PC-3 (cell line): ENCODE data around the gene RBM7. TPM values are rescaled to one million over a fixed set of nuclear protein-coding genes. Genes with fewer than 3 reads are reported as not detected.

Experiments
- ATAC-seq: fragments of 200-7000 bp; cut with Tn5 transposase; 2 replicates; pipeline ENCODE4 v1.9.1; 2020; ENCODE audit warnings: mild to moderate bottlenecking, moderate library complexity
- BruUV-seq: library from RNA; stranded (reverse); fragments of 400-500 nt; replicated peaks from 2 replicates; lab custom pipeline; 2021; lab: Mats Ljungman, UMichigan
- CTCF ChIA-PET: fragments of 300-600 bp; sonication (Branson Sonifier 250); formaldehyde crosslinking; loops from one replicate; lab custom pipeline; 2022; ENCODE audit warnings: antibody characterized with exemption; lab: Charles Lee
- POLR2A ChIA-PET: fragments of 300-600 bp; sonication (Branson Sonifier 250); formaldehyde crosslinking; loops from one replicate; lab custom pipeline; 2022; ENCODE audit warnings: antibody characterized with exemption; ENCODE audit not compliant: unreplicated experiment; lab: Charles Lee
- DNase-seq: peaks from one replicate; pipeline ENCODE4 v3.0.0-alpha.2; 2015
- H2AFZ ChIP-seq: fragments of 300-600 bp; sonication (generic); 2 replicates; pipeline ENCODE4 v1.6.0; 2016; ENCODE audit warnings: antibody characterized with exemption, low read length
- H3F3A ChIP-seq: fragments of 300-600 bp; sonication (generic); one replicate; pipeline ENCODE4 v1.6.0; 2017; ENCODE audit warnings: antibody characterized with exemption, low read length, control low read depth, mild to moderate bottlenecking; ENCODE audit not compliant: unreplicated experiment
- H3K27ac ChIP-seq: fragments of 300-600 bp; sonication (generic); 2 replicates; pipeline ENCODE4 v1.5.1; 2016; ENCODE audit warnings: mild to moderate bottlenecking, low read length
- H3K27me3 ChIP-seq: fragments of 300-600 bp; sonication (generic); 2 replicates; pipeline ENCODE4 v1.6.1; 2016; ENCODE audit warnings: low read length, mixed read lengths
- H3K36me3 ChIP-seq: fragments of 300-600 bp; sonication (generic); 2 replicates; pipeline ENCODE4 v1.6.1; 2016; ENCODE audit warnings: low read depth, mixed run types, low read length, mixed read lengths
- H3K4me1 ChIP-seq: fragments of 300-600 bp; sonication (generic); 2 replicates; pipeline ENCODE4 v1.5.1; 2016; ENCODE audit warnings: low read length; ENCODE audit not compliant: insufficient read depth
- H3K4me2 ChIP-seq: fragments of 300-600 bp; sonication (generic); 2 replicates; pipeline ENCODE4 v1.6.0; 2016; ENCODE audit warnings: low read length
- H3K4me3 ChIP-seq: fragments of 300-600 bp; sonication (generic); 2 replicates; pipeline ENCODE4 v1.5.1; 2016; ENCODE audit warnings: mild to moderate bottlenecking, low read length, mixed read lengths
- H3K79me2 ChIP-seq: fragments of 300-600 bp; sonication (generic); 2 replicates; pipeline ENCODE4 v1.6.1; 2017; ENCODE audit warnings: low read length, mixed read lengths
- H3K9ac ChIP-seq: fragments of 300-600 bp; sonication (generic); 2 replicates; pipeline ENCODE4 v1.6.0; 2016; ENCODE audit warnings: mild to moderate bottlenecking, low read length
- H3K9me2 ChIP-seq: fragments of 300-600 bp; sonication (generic); replicated peaks from 2 replicates; pipeline ENCODE4 v1.6.1; 2016; ENCODE audit warnings: mixed run types, low read length, mixed read lengths
- H3K9me3 ChIP-seq: fragments of 300-600 bp; sonication (generic); 2 replicates; pipeline ENCODE4 v1.6.1; 2016; ENCODE audit warnings: low read length, mixed read lengths
- H4K20me1 ChIP-seq: fragments of 300-600 bp; sonication (generic); 2 replicates; pipeline ENCODE4 v1.6.1; 2016; ENCODE audit warnings: low read length, mixed read lengths
- CTCF ChIP-seq: fragments of 300-600 bp; sonication (generic); conservative IDR thresholded peaks from 2 replicates; pipeline ENCODE4 v1.5.1; 2017; ENCODE audit warnings: antibody characterized with exemption, low read depth, mild to moderate bottlenecking, low read length
- EZH2 ChIP-seq: fragments of 300-600 bp; sonication (generic); IDR thresholded peaks from one replicate; pipeline ENCODE4 v1.6.1; 2017; ENCODE audit warnings: antibody characterized with exemption, mild to moderate bottlenecking, low read length; ENCODE audit not compliant: unreplicated experiment
- EZH2phosphoT487 ChIP-seq: fragments of 300-600 bp; sonication (generic); IDR thresholded peaks from 2 replicates; pipeline ENCODE4 v1.6.1; 2018; ENCODE audit warnings: mild to moderate bottlenecking, antibody characterized with exemption, low read length, borderline replicate concordance
- intact Hi-C: fragments of 100-400 bp; cut with micrococcal nuclease; formaldehyde crosslinking; loops from 2 replicates; pipeline ENCODE4 v1.9.0; 2023
- total RNA-seq: library from RNA; depleted of rRNA; stranded (reverse); fragments of >200 nt; gene quantifications from 2 replicates; pipeline ENCODE4 v1.2.3, GENCODE V29; 2014

RBM7 gene
- total RNA-seq, 1 experiment from 2014 or later = 30.1 TPM

GRCh38 chr11:114412946-114413345, 12.5 kb downstream of the RBM7 start:
- Histone ChIP-seq H3K9me2 (no peaks in the 10 kb centered on the region), H3K4me3 (no peak overlapping the region), H3K9me3 (no peaks in the 10 kb centered on the region), H3K9ac (no peak overlapping the region), H3K4me1 (peaks cover 12% of the 10 kb centered on the region), H4K20me1 (no peaks in the 10 kb centered on the region), H2AFZ (no peak overlapping the region), H3F3A (no peaks in the 10 kb centered on the region), H3K79me2 (no peaks in the 10 kb centered on the region), H3K36me3 (peaks cover 26% of the 10 kb centered on the region), H3K27me3 (no peaks in the 10 kb centered on the region), H3K27ac (no peak overlapping the region), H3K4me2 (no peak overlapping the region)
- ChIA-PET POLR2A (no interaction called here), CTCF (interaction anchor here (0.6 kb wide), 1 partner anchor 26 kb away, joined by 4 read pairs; no protein-coding TSS in a partner anchor)
- intact Hi-C loops = no loop called here
- no peak for ATAC-seq
- no peak for DNase-seq
- TF ChIP-seq EZH2phosphoT487 (no peak), EZH2 (no peak), CTCF (no peak)
- BruUV-seq = no TSS peak

GRCh38 chr11:114413958-114414357, 13.5 kb downstream of the RBM7 start:
- Histone ChIP-seq H3K9me2 (no peaks in the 10 kb centered on the region), H3K9me3 (no peaks in the 10 kb centered on the region), H3K4me1 (peaks cover 12% of the 10 kb centered on the region), H3K79me2 (no peaks in the 10 kb centered on the region), H3K9ac (no peak overlapping the region), H4K20me1 (no peaks in the 10 kb centered on the region), H3K36me3 (peaks cover 17% of the 10 kb centered on the region), H3K4me3 (no peak overlapping the region), H3K27ac (no peak overlapping the region), H3K27me3 (no peaks in the 10 kb centered on the region), H2AFZ (no peak overlapping the region), H3K4me2 (no peak overlapping the region), H3F3A (no peaks in the 10 kb centered on the region)
- POLR2A ChIA-PET = no interaction called here
- ATAC-seq (no peak), DNase-seq (no peak)
- no TSS peak for BruUV-seq
- TF ChIP-seq CTCF = no peak
- TF ChIP-seq EZH2phosphoT487 = no peak
- TF ChIP-seq EZH2 = no peak
- intact Hi-C loops = no loop called here
- CTCF ChIA-PET = no interaction called here

GRCh38 chr11:114416441-114416961, 16.0 kb downstream of the RBM7 start:
- intact Hi-C loops = no loop called here
- Histone ChIP-seq H2AFZ (no peak overlapping the region), H3K27ac (no peak overlapping the region), H3K9me3 (no peaks in the 10 kb centered on the region), H3K4me2 (0 out of 2 replicates have a peak overlapping the region, but pooled peaks have one; percentile 7), H3K27me3 (no peaks in the 10 kb centered on the region), H4K20me1 (no peaks in the 10 kb centered on the region), H3K79me2 (no peaks in the 10 kb centered on the region), H3F3A (no peaks in the 10 kb centered on the region), H3K36me3 (no peaks in the 10 kb centered on the region), H3K9me2 (no peaks in the 10 kb centered on the region), H3K4me1 (peaks cover 12% of the 10 kb centered on the region), H3K4me3 (no peak overlapping the region), H3K9ac (no peak overlapping the region)
- TF ChIP-seq EZH2phosphoT487 (no peak), CTCF (no peak), EZH2 (no peak)
- ChIA-PET CTCF (no interaction called here), POLR2A (no interaction called here)
- DNase-seq (peak; percentile 87), ATAC-seq (peak; percentile 82)
- no TSS peak for BruUV-seq
